ENCODE results near the gene TCEAL9. TPM values are rescaled to one million over a fixed set of nuclear protein-coding genes. Genes with fewer than 3 reads are reported as not detected.
"Not testable (repeated sequence)": the region's sequence is repeated elsewhere in the genome, so short reads cannot be mapped to it uniquely, and the experiment has no call there.

TCEAL9 gene
- total and polyA plus RNA-seq, 8 donors: 16.1 to 185 (median 75.2) TPM

- TF ChIP-seq CTCF (IDR thresholded peaks at IDR 0.05) (no peak), EP300 (IDR thresholded peaks at IDR 0.05) (no peak), POLR2AphosphoS5 (IDR thresholded peaks at IDR 0.05) (no peak), POLR2A (IDR thresholded peaks at IDR 0.05) (no peak)
- Histone ChIP-seq H3K4me3 (peak overlapping the region; percentile 67 to 69 (median 68)), H3K27ac (peak overlapping the region in 4 of 5 donors; percentile 77 to 88 (median 82)), H3K36me3 (no peaks in the 10 kb centered on the region), H3K9me3 (no peaks in the 10 kb centered on the region), H3K27me3 (peaks cover 0 to 9% (median 0%) of the 10 kb centered on the region in 3 donors), H3K4me1 (peaks cover 0 to 4% (median 0%) of the 10 kb centered on the region in 4 donors)
- 1 to 49% (median 28%) methylated on average over 3 to 19 of the region's 19 CpGs for WGBS, 5 donors
- peak in 1 of 2 donors; percentile 74 for DNase-seq
- intact Hi-C loops (cut with DNase I; ENCODE audit: low total_unique reads): no loop called here
Measured at GRCh38 chrX:103376979-103377324, 20.6 kb downstream of the TCEAL9 start.

- no peak overlapping the region for H3K27ac ChIP-seq
- peaks cover 0 to 9% (median 0%) of the 10 kb centered on the region in 3 donors for H3K27me3 ChIP-seq
- no peak for DNase-seq
- peaks cover 0 to 4% (median 0%) of the 10 kb centered on the region in 4 donors for H3K4me1 ChIP-seq
- H3K9me3 ChIP-seq: no peaks in the 10 kb centered on the region
- no peak overlapping the region for H3K4me3 ChIP-seq
- intact Hi-C loops (cut with DNase I; ENCODE audit: low total_unique reads): no loop called here
- 61 to 82% (median 65%) methylated on average over 2 of the region's 2 CpGs for WGBS, 5 donors
- H3K36me3 ChIP-seq: no peaks in the 10 kb centered on the region
- TF ChIP-seq EP300 (IDR thresholded peaks at IDR 0.05) (no peak), POLR2A (IDR thresholded peaks at IDR 0.05) (no peak), POLR2AphosphoS5 (IDR thresholded peaks at IDR 0.05) (no peak), CTCF (IDR thresholded peaks at IDR 0.05) (no peak)
Measured at GRCh38 chrX:103378990-103379389, 22.7 kb downstream of the TCEAL9 start.

- no peak overlapping the region for H3K4me3 ChIP-seq
- TF ChIP-seq POLR2AphosphoS5 (IDR thresholded peaks at IDR 0.05): no peak
- no peak for TF ChIP-seq EP300 (IDR thresholded peaks at IDR 0.05)
- TF ChIP-seq CTCF (IDR thresholded peaks at IDR 0.05): no peak
- TF ChIP-seq POLR2A (IDR thresholded peaks at IDR 0.05): no peak
- no peaks in the 10 kb centered on the region for H3K27me3 ChIP-seq
- H3K27ac ChIP-seq: no peak overlapping the region
- WGBS, 5 donors: 67 to 92% (median 79%) methylated on average over 1 of the region's 1 CpG
- no peaks in the 10 kb centered on the region for H3K36me3 ChIP-seq
- H3K4me1 ChIP-seq: peaks cover 0 to 4% (median 0%) of the 10 kb centered on the region in 4 donors
- no peaks in the 10 kb centered on the region for H3K9me3 ChIP-seq
- intact Hi-C loops (cut with DNase I; ENCODE audit: low total_unique reads): no loop called here
- DNase-seq: no peak
Measured at GRCh38 chrX:103382877-103383276, 26.6 kb downstream of the TCEAL9 start.

- Histone ChIP-seq H3K4me3 (no peak overlapping the region), H3K27ac (no peak overlapping the region), H3K9me3 (no peaks in the 10 kb centered on the region), H3K27me3 (no peaks in the 10 kb centered on the region), H3K4me1 (no peaks in the 10 kb centered on the region), H3K36me3 (no peaks in the 10 kb centered on the region)
- intact Hi-C loops (cut with DNase I; ENCODE audit: low total_unique reads): no loop called here
- no peak for TF ChIP-seq POLR2AphosphoS5 (IDR thresholded peaks at IDR 0.05)
- TF ChIP-seq EP300 (IDR thresholded peaks at IDR 0.05): no peak
- no peak for TF ChIP-seq POLR2A (IDR thresholded peaks at IDR 0.05)
- no peak for TF ChIP-seq CTCF (IDR thresholded peaks at IDR 0.05)
- 59 to 87% (median 77%) methylated on average over 2 of the region's 2 CpGs for WGBS, 5 donors
- DNase-seq: no peak
Measured at GRCh38 chrX:103384672-103385071, 28.4 kb downstream of the TCEAL9 start.

- H3K27me3 ChIP-seq; H3K27ac ChIP-seq; H3K9me3 ChIP-seq; intact Hi-C loops (cut with DNase I; ENCODE audit: low total_unique reads); H3K4me3 ChIP-seq; H3K36me3 ChIP-seq; DNase-seq; H3K4me1 ChIP-seq: not testable (repeated sequence)
- WGBS, 5 donors: 58 to 72% (median 64%) methylated on average over 5 of the region's 5 CpGs
Measured at GRCh38 chrX:103385283-103385830, 29.1 kb downstream of the TCEAL9 start.

All from stomach (tissue), 9 donors.